Stimulated activated CD8-positive, alpha-beta memory T cell treated with anti-CD3 and anti-CD28 coated beads, Interleukin-15, amount 100 ng/mL, for 1 hour (primary cell): ENCODE results near the gene CTSE.

ENCODE experiments used
- DNase-seq: peaks from one replicate; pipeline ENCODE4 v3.0.0-alpha.2; 2020; ENCODE audit warnings: low read depth

The CTSE gene

GRCh38 chr1:206049919-206050600, 26.4 kb upstream of the CTSE start:
- DNase-seq, result no peak

GRCh38 chr1:206049293-206049692, 25.6 kb upstream of the CTSE start:
- no peak for DNase-seq

GRCh38 chr1:206048582-206048981, 24.9 kb upstream of the CTSE start:
- DNase-seq, result no peak

- DNase-seq, result no peak
Measured at GRCh38 chr1:206047271-206047670, 23.6 kb upstream of the CTSE start.

GRCh38 chr1:206041640-206042039, 17.9 kb upstream of the CTSE start:
- no peak for DNase-seq

- no peak for DNase-seq
Measured at GRCh38 chr1:206040328-206040727, 16.6 kb upstream of the CTSE start.

GRCh38 chr1:206039046-206039973, 15.6 kb upstream of the CTSE start:
- DNase-seq, result no peak

GRCh38 chr1:206037581-206037980, 13.9 kb upstream of the CTSE start:
- DNase-seq, result no peak

- DNase-seq, result no peak
Measured at GRCh38 chr1:206036663-206037455, 13.2 kb upstream of the CTSE start.

- no peak for DNase-seq
Measured at GRCh38 chr1:206035027-206035426, 11.3 kb upstream of the CTSE start.

- no peak for DNase-seq
Measured at GRCh38 chr1:206032380-206033140, 8.9 kb upstream of the CTSE start.

GRCh38 chr1:206030714-206031113, 7.0 kb upstream of the CTSE start:
- peak; percentile 34 for DNase-seq

GRCh38 chr1:206030191-206030590, 6.5 kb upstream of the CTSE start:
- DNase-seq, result no peak

GRCh38 chr1:206029484-206029883, 5.8 kb upstream of the CTSE start:
- no peak for DNase-seq

GRCh38 chr1:206025283-206025820, 1.7 kb upstream of the CTSE start:
- DNase-seq, result no peak

GRCh38 chr1:206022766-206023165, 929 bp downstream of the CTSE start:
- no peak for DNase-seq

- DNase-seq, result no peak
Measured at GRCh38 chr1:206021626-206022365, 1.9 kb downstream of the CTSE start.

- DNase-seq, result no peak
Measured at GRCh38 chr1:206021008-206021625, 2.6 kb downstream of the CTSE start.

GRCh38 chr1:206020393-206021007, 3.2 kb downstream of the CTSE start:
- no peak for DNase-seq

- DNase-seq, result no peak
Measured at GRCh38 chr1:206015071-206015470, 8.6 kb downstream of the CTSE start.
